SK-N-DZ (cell line): ENCODE results near the gene ABHD14A.
"Not testable (repeated sequence)": the region's sequence is repeated elsewhere in the genome, so short reads cannot be mapped to it uniquely, and the experiment has no call there.

Experiments
- DNase-seq: peaks from one replicate; pipeline ENCODE4 v3.0.0-alpha.2; 2015; ENCODE audit warnings: low spot score

ABHD14A gene

GRCh38 chr3:51970606-51971300, 4.1 kb upstream of the ABHD14A start:
- DNase-seq = no peak

GRCh38 chr3:51971350-51971749, 3.5 kb upstream of the ABHD14A start:
- DNase-seq = no peak

GRCh38 chr3:51974277-51974962, 444 bp upstream of the ABHD14A start:
- DNase-seq = peak; percentile 35

DNA sequence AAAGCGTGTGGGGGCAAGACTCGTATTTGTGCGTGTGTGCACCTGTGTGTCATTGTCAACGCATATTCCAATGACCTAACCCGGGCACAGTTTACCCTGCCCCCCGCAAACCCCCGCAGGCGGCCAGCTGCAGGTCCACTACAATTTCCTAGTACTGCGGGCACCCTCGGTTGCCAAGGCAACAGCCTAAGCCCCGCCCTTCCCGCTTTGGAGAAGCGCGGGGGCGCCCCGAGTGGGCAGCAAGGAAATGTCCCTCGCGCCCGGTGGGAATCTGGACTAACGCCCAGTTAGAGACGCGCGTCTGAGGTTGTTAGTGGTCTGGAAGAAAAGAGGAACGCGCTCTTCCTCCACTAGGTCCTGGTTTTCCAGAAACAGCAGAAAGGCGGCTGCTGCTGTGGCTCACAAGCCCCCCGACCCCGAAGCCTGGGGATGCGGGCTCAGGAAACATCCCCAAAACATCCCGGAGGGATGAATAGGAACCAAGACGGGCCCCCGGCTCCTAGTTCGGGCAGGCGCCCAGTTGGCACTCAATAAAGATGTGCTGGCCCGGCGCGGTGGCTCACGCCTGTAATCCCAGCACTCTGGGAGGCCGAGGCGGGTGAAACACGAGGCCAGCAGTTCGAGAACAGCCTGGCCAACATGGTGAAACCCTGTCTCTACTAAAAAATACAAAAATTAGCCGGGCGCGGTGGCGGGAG, 1.1 kb downstream of the ABHD14A start:
- peak; percentile 77 for DNase-seq

DNA sequence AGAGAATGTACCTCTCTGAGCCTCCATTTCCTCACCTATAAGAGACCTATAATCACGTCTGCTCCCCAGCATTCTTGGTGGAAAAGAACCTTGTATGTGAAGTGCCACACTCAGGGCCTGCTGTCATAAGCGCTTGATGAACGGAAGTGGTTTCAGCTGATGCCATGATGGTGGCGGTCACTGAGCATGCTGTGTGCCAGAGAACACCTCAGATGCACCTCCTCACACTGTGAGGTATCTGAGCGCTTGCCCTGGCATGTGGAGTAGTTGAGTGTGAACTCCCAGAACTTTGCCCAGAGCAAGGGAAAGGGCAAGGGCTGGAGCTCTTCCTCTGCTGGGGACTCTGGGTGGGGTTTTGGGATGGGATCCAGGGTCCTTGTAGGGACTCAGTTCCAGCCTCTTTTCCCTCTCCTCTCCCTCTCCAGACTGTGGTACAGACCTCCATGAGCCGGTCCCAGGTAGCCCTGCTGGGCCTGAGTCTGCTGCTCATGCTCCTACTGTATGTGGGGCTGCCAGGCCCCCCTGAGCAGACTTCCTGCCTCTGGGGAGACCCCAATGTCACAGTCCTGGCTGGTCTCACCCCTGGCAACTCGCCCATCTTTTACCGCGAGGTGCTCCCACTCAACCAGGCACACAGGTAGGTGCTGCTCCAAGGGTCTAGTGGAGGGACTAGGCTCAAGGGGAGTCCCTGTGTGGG, 2.7 kb downstream of the ABHD14A start:
- DNase-seq = no peak

DNA sequence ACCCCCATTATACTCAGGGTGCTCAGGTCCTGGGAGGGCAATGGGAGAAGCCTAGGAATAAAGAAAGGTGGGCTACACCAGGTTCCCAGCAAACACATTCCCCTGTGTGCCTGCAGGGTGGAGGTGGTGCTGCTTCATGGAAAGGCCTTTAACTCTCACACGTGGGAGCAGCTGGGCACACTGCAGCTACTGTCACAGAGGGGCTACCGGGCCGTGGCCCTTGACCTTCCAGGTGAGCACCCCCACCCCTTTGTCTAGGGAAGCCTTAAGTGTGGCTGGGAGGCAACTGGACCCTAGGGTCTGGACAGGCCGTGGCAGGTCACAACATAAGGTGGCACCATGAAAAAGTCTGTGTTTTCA, 3.3 kb downstream of the ABHD14A start:
- no peak for DNase-seq

DNA sequence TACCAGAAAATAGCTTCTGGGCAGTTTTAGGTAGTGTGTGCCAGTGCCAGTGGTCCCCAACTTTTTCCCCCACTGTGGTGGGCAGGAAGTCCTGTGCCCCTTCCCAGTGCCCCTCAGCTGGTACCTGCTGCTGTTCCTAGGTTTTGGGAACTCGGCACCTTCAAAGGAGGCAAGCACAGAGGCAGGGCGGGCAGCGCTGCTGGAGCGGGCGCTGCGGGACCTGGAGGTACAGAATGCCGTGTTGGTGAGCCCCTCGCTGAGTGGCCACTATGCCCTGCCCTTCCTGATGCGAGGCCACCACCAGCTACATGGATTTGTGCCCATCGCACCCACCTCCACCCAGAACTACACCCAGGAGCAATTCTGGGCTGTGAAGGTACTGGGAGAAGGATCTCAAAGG, 5.4 kb downstream of the ABHD14A start:
- no peak for DNase-seq

DNA sequence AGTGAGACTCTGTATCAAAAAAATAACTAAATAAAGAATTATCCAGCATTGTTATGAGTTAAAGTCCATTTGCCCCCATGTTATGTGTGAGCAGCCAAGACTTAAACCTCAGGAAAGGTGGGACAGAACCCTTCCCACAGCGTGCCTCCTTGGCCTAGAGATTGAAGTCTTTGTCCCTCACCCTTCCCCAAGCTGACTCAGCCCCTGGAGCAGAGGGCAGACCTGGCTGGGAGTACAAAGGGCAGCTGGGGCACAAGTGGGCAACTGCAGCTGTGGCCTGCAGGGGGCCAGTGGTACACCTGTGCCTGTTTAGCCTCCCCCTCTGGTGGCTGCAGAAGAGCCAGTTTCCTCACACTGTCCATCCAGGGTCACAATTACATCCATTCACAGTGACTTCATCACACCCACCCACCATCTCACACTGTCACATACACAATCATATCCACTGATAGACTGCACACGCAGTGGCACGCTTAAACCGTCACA, 7.5 kb downstream of the ABHD14A start:
- no peak for DNase-seq

- DNase-seq = peak; percentile 74
Observed at GRCh38 chr3:51982838-51983577, 8.1 kb downstream of the ABHD14A start, which contains the start of gene ACY1. TSS of gene ACY1 (plus strand) at chr3:51983535. CDS start at chr3:51984065, 530 bp downstream.

GRCh38 chr3:51983578-51984268, 8.9 kb downstream of the ABHD14A start:
- DNase-seq = no peak

- DNase-seq = no peak
Observed at GRCh38 chr3:51984269-51984647, 9.4 kb downstream of the ABHD14A start.

DNA sequence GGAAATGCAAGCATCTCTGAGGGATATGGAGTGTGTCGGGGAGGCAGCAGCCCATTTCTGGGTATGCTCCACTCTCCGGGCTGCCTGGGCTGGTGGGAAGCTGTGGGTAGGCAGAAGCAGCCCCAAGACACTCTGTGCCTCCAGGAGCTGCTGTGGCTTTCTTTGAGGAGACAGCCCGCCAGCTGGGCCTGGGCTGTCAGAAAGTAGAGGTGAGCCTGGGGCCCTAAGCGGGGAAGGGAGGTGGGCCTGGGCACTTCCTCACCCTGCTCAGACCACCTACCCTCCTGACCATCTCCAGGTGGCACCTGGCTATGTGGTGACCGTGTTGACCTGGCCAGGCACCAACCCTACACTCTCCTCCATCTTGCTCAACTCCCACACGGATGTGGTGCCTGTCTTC, 10.2 kb downstream of the ABHD14A start:
- no peak for DNase-seq

- DNase-seq = no peak
Observed at GRCh38 chr3:51986010-51986947, 11.4 kb downstream of the ABHD14A start.

GRCh38 chr3:51987568-51987967, 12.7 kb downstream of the ABHD14A start:
- no peak for DNase-seq

DNA sequence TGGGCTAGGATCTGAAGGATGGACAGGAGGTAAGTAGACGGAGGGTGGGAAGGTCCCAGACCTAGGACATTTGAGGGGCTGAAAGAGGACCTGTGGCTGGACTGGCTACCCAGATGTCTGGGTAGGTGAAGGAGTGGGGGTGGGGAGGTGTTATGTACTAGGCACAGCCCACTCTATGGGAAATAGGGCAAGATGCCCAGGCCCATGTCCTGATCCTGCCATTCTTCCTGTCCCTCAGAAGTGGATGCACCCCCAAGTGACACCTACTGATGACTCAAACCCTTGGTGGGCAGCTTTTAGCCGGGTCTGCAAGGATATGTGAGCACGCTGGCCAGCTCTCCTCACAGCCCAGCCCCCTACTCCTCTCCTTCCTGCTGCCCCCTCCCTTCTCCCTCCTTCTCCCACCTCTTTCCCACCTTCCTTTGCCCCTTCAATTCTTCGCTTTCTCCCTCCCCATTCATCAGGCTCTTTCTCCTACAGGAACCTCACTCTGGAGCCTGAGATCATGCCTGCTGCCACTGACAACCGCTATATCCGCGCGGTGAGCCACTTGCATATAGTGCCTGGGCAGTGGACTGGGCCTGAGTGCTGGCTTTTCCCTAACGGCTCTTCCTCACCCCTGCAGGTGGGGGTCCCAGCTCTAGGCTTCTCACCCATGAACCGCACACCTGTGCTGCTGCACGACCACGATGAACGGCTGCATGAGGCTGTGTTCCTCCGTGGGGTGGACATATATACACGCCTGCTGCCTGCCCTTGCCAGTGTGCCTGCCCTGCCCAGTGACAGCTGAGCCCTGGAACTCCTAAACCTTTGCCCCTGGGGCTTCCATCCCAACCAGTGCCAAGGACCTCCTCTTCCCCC, 13.7 kb downstream of the ABHD14A start:
- no peak for DNase-seq

- DNase-seq = not testable (repeated sequence)
Observed at GRCh38 chr3:51990501-51990971, 15.7 kb downstream of the ABHD14A start.

- DNase-seq = no peak
Observed at GRCh38 chr3:51992017-51992682, 17.3 kb downstream of the ABHD14A start.

DNA sequence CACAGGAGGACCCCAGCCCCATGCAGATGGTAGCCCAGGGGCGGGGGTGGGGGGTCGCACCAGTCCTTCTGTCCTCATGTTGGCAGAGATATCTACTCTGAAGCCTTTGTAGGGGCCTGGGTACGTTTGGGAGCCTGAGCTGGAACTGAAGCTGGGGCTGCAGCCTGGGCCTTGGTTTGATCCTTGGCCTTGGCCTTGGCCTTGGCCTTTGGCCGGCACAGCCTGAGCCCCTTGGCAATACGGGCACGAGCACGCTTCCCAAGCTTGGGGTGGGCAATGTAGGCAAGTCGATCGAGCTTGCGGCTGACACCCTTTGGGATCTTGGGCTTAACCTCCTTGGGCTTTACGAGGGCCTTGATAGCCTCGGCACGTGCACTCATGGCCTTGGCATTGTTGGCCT, 18.8 kb downstream of the ABHD14A start:
- not testable (repeated sequence) for DNase-seq
